GM23338 (cell line): Measurements from ENCODE around the gene KPTN. TPM values are rescaled to one million over a fixed set of nuclear protein-coding genes. Genes with fewer than 3 reads are reported as not detected.

ENCODE experiments used
- ATAC-seq: fragments of 200-7000 bp; cut with Tn5 transposase; 3 replicates; pipeline ENCODE4 v1.9.1; 2020
- DNase-seq: peaks from one replicate; pipeline ENCODE4 v3.0.0-alpha.2; 2015; ENCODE audit warnings: low spot score
- H2AFZ ChIP-seq: fragments of 200-600 bp; sonication (generic); 2 replicates; pipeline ENCODE4 v1.8.0; 2016; ENCODE audit warnings: antibody characterized with exemption, mild to moderate bottlenecking, moderate library complexity
- H3F3A ChIP-seq: fragments of 200-600 bp; sonication (generic); replicated peaks from 2 replicates; pipeline ENCODE4 v1.8.0; 2017; ENCODE audit warnings: antibody characterized with exemption, mixed run types, low read depth
- H3K27ac ChIP-seq: fragments of 200-600 bp; sonication (generic); 2 replicates; pipeline ENCODE4 v1.6.1; 2016; ENCODE audit warnings: low read depth
- H3K27me3 ChIP-seq: fragments of 200-600 bp; sonication (generic); 2 replicates; pipeline ENCODE4 v1.8.0; 2016; ENCODE audit warnings: mild to moderate bottlenecking, mixed run types, moderate library complexity; ENCODE audit not compliant: insufficient read depth
- H3K36me3 ChIP-seq: fragments of 200-600 bp; sonication (generic); 2 replicates; pipeline ENCODE4 v1.8.0; 2016; ENCODE audit warnings: mild to moderate bottlenecking; ENCODE audit not compliant: insufficient read depth
- H3K4me1 ChIP-seq: fragments of 200-600 bp; sonication (generic); 2 replicates; pipeline ENCODE4 v1.8.0; 2016; ENCODE audit warnings: mild to moderate bottlenecking, moderate library complexity; ENCODE audit not compliant: insufficient read depth
- H3K4me2 ChIP-seq: fragments of 200-600 bp; sonication (generic); 2 replicates; pipeline ENCODE4 v1.7.1; 2017; ENCODE audit warnings: mixed run types
- H3K4me3 ChIP-seq: fragments of 200-600 bp; sonication (generic); 2 replicates; pipeline ENCODE4 v1.6.1; 2016; ENCODE audit warnings: mixed run types
- H3K79me2 ChIP-seq: fragments of 200-600 bp; sonication (generic); replicated peaks from 2 replicates; pipeline ENCODE4 v1.8.0; 2017; ENCODE audit warnings: mild to moderate bottlenecking; ENCODE audit not compliant: insufficient read depth
- H3K9me2 ChIP-seq: fragments of 200-600 bp; sonication (generic); 2 replicates; pipeline ENCODE4 v1.8.0; 2017; ENCODE audit not compliant: insufficient read depth
- H4K20me1 ChIP-seq: fragments of 200-600 bp; sonication (generic); replicated peaks from 2 replicates; pipeline ENCODE4 v1.8.0; 2017; ENCODE audit warnings: mild to moderate bottlenecking; ENCODE audit not compliant: insufficient read depth
- H3K27ac Mint-ChIP-seq: 2 replicates; pipeline ENCODE4 v1.8.0; 2020; ENCODE audit warnings: inconsistent platforms, mild to moderate bottlenecking, moderate library complexity, mixed read lengths
- H3K27me3 Mint-ChIP-seq: 3 replicates; pipeline ENCODE4 v1.8.0; 2022; ENCODE audit warnings: low read depth, mild to moderate bottlenecking, moderate library complexity, mixed read lengths, inconsistent platforms; ENCODE audit not compliant: insufficient read depth, poor library complexity
- H3K36me3 Mint-ChIP-seq: 3 replicates; pipeline ENCODE4 v1.8.0; 2021; ENCODE audit warnings: low read depth, mild to moderate bottlenecking, inconsistent platforms, moderate library complexity, mixed read lengths
- H3K4me1 Mint-ChIP-seq: 3 replicates; pipeline ENCODE4 v1.8.0; 2020; ENCODE audit warnings: mild to moderate bottlenecking, inconsistent platforms, mixed read lengths
- H3K4me3 Mint-ChIP-seq: 3 replicates; pipeline ENCODE4 v1.8.0; 2021; ENCODE audit warnings: moderate library complexity, mild to moderate bottlenecking, inconsistent platforms, mixed read lengths
- H3K9me3 Mint-ChIP-seq: 3 replicates; pipeline ENCODE4 v1.8.0; 2020; ENCODE audit warnings: moderate library complexity, mild to moderate bottlenecking, inconsistent platforms, mixed read lengths
- CREB1 ChIP-seq: fragments of 250-450 bp; sonication (Bioruptor Pico); IDR thresholded peaks from 2 replicates; pipeline ENCODE4 v1.5.0; 2020; ENCODE audit warnings: low read depth, mild to moderate bottlenecking, moderate library complexity
- EZH2 ChIP-seq: fragments of 200-600 bp; sonication (generic); IDR thresholded peaks from one replicate; pipeline ENCODE4 v1.8.0; 2017; ENCODE audit warnings: antibody characterized with exemption, mild to moderate bottlenecking, low read depth; ENCODE audit not compliant: unreplicated experiment
- EZH2phosphoT487 ChIP-seq: fragments of 200-600 bp; sonication (generic); IDR thresholded peaks from one replicate; pipeline ENCODE4 v1.8.1; 2018; ENCODE audit warnings: antibody characterized with exemption; ENCODE audit not compliant: unreplicated experiment
- JUNB ChIP-seq: IDR thresholded peaks from one replicate; pipeline ENCODE4 v1.6.1; 2016; ENCODE audit warnings: antibody characterized with exemption; ENCODE audit not compliant: unreplicated experiment
- NANOG ChIP-seq: IDR thresholded peaks from 2 replicates; pipeline ENCODE4 v1.6.1; 2016; ENCODE audit warnings: antibody characterized with exemption, borderline replicate concordance
- POLR2AphosphoS5 ChIP-seq: IDR thresholded peaks from 2 replicates; pipeline ENCODE4 v1.6.1; 2016; ENCODE audit warnings: antibody characterized with exemption, low read depth
- STAT1 ChIP-seq: IDR thresholded peaks from one replicate; pipeline ENCODE4 v1.6.1; 2016; ENCODE audit warnings: antibody characterized with exemption; ENCODE audit not compliant: unreplicated experiment
- ZNF114 ChIP-seq: fragments of 250-450 bp; sonication (Bioruptor Pico); IDR thresholded peaks from 2 replicates; pipeline ENCODE4 v1.5.0; 2020; ENCODE audit warnings: mild to moderate bottlenecking, moderate library complexity
- ZNF331 ChIP-seq: fragments of 250-450 bp; sonication (Bioruptor Pico); IDR thresholded peaks from 2 replicates; pipeline ENCODE4 v1.5.0; 2020; ENCODE audit warnings: low read depth, mild to moderate bottlenecking, moderate library complexity
- polyA plus RNA-seq: library from polyadenylated mRNA; unstranded; fragments of >200 nt; fragmentation: Nextera tagmentation; extraction: Ambion mirVana; gene quantifications from 2 replicates; pipeline ENCODE4 v1.2.1, GENCODE V29; 2016
- total RNA-seq: library from RNA; depleted of rRNA; stranded (reverse); fragments of >200 nt; shearing (Covaris generic); gene quantifications from 2 replicates; pipeline ENCODE4 v1.2.3, GENCODE V29; 2014
- TF ChIP-seq, protein P1 (sequence below): IDR thresholded peaks from 2 replicates; pipeline ENCODE4 v1.6.1; 2016; ENCODE audit warnings: antibody characterized with exemption
- TF ChIP-seq, protein P2 (sequence below), 2 experiments: fragments of 200-600 bp in 1 of 2; sonication (generic) in 1 of 2; conservative IDR thresholded peaks; 2 replicates each; pipeline versions ENCODE4 v1.5.1 to v1.6.1; 2016 to 2017; ENCODE audit warnings: antibody characterized with exemption in 2 of 2, low read depth in 2 of 2, mild to moderate bottlenecking in 2 of 2, moderate library complexity in 1 of 2
- TF ChIP-seq, protein P3 (sequence below): IDR thresholded peaks from one replicate; pipeline ENCODE4 v1.6.1; 2018; ENCODE audit warnings: antibody characterized with exemption; ENCODE audit not compliant: unreplicated experiment
- TF ChIP-seq, protein P4 (sequence below): fragments of 250-450 bp; sonication (Bioruptor Pico); IDR thresholded peaks from 2 replicates; pipeline ENCODE4 v1.5.0; 2020; ENCODE audit warnings: mild to moderate bottlenecking, moderate library complexity

The KPTN gene
- total and polyA plus RNA-seq, 2 experiments from 2014 or later: 19.8 to 26.2 TPM

DNA sequence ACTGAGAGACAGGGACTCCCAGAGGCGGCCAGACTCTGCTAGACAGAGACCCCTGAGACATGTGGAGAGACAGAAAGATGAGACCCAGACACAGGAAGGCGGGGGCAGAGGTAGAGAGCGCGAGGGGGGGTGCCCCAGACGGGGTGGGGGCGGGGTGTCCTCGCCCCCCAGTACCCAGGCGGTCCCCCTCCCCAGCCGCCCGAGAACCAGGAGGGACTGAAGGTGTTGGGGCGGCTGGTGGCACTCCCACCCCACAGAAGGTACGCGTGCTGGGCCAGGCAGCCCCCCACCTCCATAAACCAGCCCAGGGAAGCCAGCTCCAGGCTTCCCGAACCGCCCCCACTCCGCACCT lies 12.7 kb downstream of the KPTN start:
- H3K4me1 ChIP-seq: peaks cover 25% of the 10 kb centered on the region; the same call in 1 of the 2 replicates
- peaks cover 41% of the 10 kb centered on the region for H3K27me3 Mint-ChIP-seq
- TF ChIP-seq CREB1 (no peak), STAT1 (no peak), POLR2AphosphoS5 (no peak), EZH2phosphoT487 (no peak), JUNB (no peak), NANOG (no peak), ZNF114 (CRISPR knock-in tag) (no peak), ZNF331 (CRISPR knock-in tag) (no peak), EZH2 (no peak)
- TF ChIP-seq, protein P1, sequence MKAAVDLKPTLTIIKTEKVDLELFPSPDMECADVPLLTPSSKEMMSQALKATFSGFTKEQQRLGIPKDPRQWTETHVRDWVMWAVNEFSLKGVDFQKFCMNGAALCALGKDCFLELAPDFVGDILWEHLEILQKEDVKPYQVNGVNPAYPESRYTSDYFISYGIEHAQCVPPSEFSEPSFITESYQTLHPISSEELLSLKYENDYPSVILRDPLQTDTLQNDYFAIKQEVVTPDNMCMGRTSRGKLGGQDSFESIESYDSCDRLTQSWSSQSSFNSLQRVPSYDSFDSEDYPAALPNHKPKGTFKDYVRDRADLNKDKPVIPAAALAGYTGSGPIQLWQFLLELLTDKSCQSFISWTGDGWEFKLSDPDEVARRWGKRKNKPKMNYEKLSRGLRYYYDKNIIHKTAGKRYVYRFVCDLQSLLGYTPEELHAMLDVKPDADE: no peak
- TF ChIP-seq, protein P2, sequence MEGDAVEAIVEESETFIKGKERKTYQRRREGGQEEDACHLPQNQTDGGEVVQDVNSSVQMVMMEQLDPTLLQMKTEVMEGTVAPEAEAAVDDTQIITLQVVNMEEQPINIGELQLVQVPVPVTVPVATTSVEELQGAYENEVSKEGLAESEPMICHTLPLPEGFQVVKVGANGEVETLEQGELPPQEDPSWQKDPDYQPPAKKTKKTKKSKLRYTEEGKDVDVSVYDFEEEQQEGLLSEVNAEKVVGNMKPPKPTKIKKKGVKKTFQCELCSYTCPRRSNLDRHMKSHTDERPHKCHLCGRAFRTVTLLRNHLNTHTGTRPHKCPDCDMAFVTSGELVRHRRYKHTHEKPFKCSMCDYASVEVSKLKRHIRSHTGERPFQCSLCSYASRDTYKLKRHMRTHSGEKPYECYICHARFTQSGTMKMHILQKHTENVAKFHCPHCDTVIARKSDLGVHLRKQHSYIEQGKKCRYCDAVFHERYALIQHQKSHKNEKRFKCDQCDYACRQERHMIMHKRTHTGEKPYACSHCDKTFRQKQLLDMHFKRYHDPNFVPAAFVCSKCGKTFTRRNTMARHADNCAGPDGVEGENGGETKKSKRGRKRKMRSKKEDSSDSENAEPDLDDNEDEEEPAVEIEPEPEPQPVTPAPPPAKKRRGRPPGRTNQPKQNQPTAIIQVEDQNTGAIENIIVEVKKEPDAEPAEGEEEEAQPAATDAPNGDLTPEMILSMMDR (conservative IDR thresholded peaks at IDR 0.05; ENCODE audit: low read depth in 2 of 2): no peak
- TF ChIP-seq, protein P3, sequence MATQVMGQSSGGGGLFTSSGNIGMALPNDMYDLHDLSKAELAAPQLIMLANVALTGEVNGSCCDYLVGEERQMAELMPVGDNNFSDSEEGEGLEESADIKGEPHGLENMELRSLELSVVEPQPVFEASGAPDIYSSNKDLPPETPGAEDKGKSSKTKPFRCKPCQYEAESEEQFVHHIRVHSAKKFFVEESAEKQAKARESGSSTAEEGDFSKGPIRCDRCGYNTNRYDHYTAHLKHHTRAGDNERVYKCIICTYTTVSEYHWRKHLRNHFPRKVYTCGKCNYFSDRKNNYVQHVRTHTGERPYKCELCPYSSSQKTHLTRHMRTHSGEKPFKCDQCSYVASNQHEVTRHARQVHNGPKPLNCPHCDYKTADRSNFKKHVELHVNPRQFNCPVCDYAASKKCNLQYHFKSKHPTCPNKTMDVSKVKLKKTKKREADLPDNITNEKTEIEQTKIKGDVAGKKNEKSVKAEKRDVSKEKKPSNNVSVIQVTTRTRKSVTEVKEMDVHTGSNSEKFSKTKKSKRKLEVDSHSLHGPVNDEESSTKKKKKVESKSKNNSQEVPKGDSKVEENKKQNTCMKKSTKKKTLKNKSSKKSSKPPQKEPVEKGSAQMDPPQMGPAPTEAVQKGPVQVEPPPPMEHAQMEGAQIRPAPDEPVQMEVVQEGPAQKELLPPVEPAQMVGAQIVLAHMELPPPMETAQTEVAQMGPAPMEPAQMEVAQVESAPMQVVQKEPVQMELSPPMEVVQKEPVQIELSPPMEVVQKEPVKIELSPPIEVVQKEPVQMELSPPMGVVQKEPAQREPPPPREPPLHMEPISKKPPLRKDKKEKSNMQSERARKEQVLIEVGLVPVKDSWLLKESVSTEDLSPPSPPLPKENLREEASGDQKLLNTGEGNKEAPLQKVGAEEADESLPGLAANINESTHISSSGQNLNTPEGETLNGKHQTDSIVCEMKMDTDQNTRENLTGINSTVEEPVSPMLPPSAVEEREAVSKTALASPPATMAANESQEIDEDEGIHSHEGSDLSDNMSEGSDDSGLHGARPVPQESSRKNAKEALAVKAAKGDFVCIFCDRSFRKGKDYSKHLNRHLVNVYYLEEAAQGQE: no peak
- TF ChIP-seq, protein P4, sequence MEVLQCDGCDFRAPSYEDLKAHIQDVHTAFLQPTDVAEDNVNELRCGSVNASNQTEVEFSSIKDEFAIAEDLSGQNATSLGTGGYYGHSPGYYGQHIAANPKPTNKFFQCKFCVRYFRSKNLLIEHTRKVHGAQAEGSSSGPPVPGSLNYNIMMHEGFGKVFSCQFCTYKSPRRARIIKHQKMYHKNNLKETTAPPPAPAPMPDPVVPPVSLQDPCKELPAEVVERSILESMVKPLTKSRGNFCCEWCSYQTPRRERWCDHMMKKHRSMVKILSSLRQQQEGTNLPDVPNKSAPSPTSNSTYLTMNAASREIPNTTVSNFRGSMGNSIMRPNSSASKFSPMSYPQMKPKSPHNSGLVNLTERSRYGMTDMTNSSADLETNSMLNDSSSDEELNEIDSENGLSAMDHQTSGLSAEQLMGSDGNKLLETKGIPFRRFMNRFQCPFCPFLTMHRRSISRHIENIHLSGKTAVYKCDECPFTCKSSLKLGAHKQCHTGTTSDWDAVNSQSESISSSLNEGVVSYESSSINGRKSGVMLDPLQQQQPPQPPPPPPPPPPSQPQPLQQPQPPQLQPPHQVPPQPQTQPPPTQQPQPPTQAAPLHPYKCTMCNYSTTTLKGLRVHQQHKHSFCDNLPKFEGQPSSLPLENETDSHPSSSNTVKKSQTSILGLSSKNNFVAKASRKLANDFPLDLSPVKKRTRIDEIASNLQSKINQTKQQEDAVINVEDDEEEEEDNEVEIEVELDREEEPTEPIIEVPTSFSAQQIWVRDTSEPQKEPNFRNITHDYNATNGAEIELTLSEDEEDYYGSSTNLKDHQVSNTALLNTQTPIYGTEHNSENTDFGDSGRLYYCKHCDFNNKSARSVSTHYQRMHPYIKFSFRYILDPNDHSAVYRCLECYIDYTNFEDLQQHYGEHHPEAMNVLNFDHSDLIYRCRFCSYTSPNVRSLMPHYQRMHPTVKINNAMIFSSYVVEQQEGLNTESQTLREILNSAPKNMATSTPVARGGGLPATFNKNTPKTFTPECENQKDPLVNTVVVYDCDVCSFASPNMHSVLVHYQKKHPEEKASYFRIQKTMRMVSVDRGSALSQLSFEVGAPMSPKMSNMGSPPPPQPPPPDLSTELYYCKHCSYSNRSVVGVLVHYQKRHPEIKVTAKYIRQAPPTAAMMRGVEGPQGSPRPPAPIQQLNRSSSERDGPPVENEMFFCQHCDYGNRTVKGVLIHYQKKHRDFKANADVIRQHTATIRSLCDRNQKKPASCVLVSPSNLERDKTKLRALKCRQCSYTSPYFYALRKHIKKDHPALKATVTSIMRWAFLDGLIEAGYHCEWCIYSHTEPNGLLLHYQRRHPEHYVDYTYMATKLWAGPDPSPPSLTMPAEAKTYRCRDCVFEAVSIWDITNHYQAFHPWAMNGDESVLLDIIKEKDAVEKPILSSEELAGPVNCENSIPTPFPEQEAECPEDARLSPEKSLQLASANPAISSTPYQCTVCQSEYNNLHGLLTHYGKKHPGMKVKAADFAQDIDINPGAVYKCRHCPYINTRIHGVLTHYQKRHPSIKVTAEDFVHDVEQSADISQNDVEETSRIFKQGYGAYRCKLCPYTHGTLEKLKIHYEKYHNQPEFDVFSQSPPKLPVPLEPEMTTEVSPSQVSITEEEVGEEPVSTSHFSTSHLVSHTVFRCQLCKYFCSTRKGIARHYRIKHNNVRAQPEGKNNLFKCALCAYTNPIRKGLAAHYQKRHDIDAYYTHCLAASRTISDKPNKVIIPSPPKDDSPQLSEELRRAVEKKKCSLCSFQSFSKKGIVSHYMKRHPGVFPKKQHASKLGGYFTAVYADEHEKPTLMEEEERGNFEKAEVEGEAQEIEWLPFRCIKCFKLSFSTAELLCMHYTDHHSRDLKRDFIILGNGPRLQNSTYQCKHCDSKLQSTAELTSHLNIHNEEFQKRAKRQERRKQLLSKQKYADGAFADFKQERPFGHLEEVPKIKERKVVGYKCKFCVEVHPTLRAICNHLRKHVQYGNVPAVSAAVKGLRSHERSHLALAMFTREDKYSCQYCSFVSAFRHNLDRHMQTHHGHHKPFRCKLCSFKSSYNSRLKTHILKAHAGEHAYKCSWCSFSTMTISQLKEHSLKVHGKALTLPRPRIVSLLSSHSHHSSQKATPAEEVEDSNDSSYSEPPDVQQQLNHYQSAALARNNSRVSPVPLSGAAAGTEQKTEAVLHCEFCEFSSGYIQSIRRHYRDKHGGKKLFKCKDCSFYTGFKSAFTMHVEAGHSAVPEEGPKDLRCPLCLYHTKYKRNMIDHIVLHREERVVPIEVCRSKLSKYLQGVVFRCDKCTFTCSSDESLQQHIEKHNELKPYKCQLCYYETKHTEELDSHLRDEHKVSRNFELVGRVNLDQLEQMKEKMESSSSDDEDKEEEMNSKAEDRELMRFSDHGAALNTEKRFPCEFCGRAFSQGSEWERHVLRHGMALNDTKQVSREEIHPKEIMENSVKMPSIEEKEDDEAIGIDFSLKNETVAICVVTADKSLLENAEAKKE (CRISPR knock-in tag): no peak

More for the DNA sequence above, 12.7 kb downstream of the KPTN start:
- no peaks in the 10 kb centered on the region; the same call in 2 of the 3 replicates for H3K9me3 Mint-ChIP-seq
- H3K27ac Mint-ChIP-seq: no peak overlapping the region
- peak overlapping the region; percentile 96 for H3K4me2 ChIP-seq
- no peaks in the 10 kb centered on the region for H3K79me2 ChIP-seq
- no peaks in the 10 kb centered on the region for H3K9me2 ChIP-seq
- DNase-seq (no peak), ATAC-seq (no peak; the same call in 2 of the 3 replicates)
- peaks cover 35% of the 10 kb centered on the region for H3K4me1 Mint-ChIP-seq
- H3K27me3 ChIP-seq: peaks cover 8% of the 10 kb centered on the region
- peak overlapping the region; percentile 94 for H3K4me3 ChIP-seq
- no peaks in the 10 kb centered on the region for H3K36me3 ChIP-seq
- peak overlapping the region; percentile 96 for H2AFZ ChIP-seq
- peaks cover 4% of the 10 kb centered on the region for H3K36me3 Mint-ChIP-seq
- H4K20me1 ChIP-seq: no peaks in the 10 kb centered on the region; the same call in 1 of the 2 replicates
- no peaks in the 10 kb centered on the region; the same call in 1 of the 2 replicates for H3F3A ChIP-seq
- H3K4me3 Mint-ChIP-seq: peak overlapping the region; percentile 86
- H3K27ac ChIP-seq: no peak overlapping the region
